RWPE2 (cell line): Measurements from ENCODE around the gene DDOST.

ENCODE experiments used
- ATAC-seq: fragments of 200-7000 bp; cut with Tn5 transposase; 3 replicates; pipeline ENCODE4 v1.9.1; 2021; ENCODE audit warnings: low read depth
- DNase-seq: peaks from one replicate; pipeline ENCODE4 v3.0.0-alpha.2; 2020; ENCODE audit warnings: low spot score
- H3K27ac ChIP-seq: fragments of 450-650 bp; 2 replicates; pipeline ENCODE4 v1.5.1; 2017; ENCODE audit warnings: mild to moderate bottlenecking; ENCODE audit not compliant: poor library complexity, severe bottlenecking
- H3K27me3 ChIP-seq: fragments of 250-450 bp; sonication (Bioruptor Pico); 2 replicates; pipeline ENCODE4 v1.5.1; 2021; ENCODE audit warnings: mild to moderate bottlenecking, moderate library complexity; ENCODE audit not compliant: insufficient read depth, poor library complexity, severe bottlenecking
- H3K36me3 ChIP-seq: fragments of 250-450 bp; sonication (Bioruptor Pico); 2 replicates; pipeline ENCODE4 v1.5.1; 2020; ENCODE audit warnings: low read depth, mild to moderate bottlenecking, moderate library complexity
- H3K4me1 ChIP-seq: fragments of 250-450 bp; sonication (Bioruptor Pico); 2 replicates; pipeline ENCODE4 v1.5.1; 2021; ENCODE audit warnings: mild to moderate bottlenecking, moderate library complexity; ENCODE audit not compliant: insufficient read depth, poor library complexity, severe bottlenecking
- H3K4me3 ChIP-seq: fragments of 250-450 bp; sonication (Bioruptor Pico); 2 replicates; pipeline ENCODE4 v1.5.1; 2021; ENCODE audit warnings: mild to moderate bottlenecking, moderate library complexity; ENCODE audit not compliant: severe bottlenecking
- H3K9me3 ChIP-seq: fragments of 250-450 bp; sonication (Bioruptor Pico); 2 replicates; pipeline ENCODE4 v1.5.1; 2021; ENCODE audit warnings: mild to moderate bottlenecking, moderate library complexity; ENCODE audit not compliant: severe bottlenecking
- TF ChIP-seq, protein P1 (sequence below): fragments of 450-650 bp; IDR thresholded peaks from one replicate; pipeline ENCODE4 v1.5.1; 2017; ENCODE audit warnings: mild to moderate bottlenecking, moderate library complexity; ENCODE audit not compliant: poor library complexity, severe bottlenecking

The DDOST gene

DNA sequence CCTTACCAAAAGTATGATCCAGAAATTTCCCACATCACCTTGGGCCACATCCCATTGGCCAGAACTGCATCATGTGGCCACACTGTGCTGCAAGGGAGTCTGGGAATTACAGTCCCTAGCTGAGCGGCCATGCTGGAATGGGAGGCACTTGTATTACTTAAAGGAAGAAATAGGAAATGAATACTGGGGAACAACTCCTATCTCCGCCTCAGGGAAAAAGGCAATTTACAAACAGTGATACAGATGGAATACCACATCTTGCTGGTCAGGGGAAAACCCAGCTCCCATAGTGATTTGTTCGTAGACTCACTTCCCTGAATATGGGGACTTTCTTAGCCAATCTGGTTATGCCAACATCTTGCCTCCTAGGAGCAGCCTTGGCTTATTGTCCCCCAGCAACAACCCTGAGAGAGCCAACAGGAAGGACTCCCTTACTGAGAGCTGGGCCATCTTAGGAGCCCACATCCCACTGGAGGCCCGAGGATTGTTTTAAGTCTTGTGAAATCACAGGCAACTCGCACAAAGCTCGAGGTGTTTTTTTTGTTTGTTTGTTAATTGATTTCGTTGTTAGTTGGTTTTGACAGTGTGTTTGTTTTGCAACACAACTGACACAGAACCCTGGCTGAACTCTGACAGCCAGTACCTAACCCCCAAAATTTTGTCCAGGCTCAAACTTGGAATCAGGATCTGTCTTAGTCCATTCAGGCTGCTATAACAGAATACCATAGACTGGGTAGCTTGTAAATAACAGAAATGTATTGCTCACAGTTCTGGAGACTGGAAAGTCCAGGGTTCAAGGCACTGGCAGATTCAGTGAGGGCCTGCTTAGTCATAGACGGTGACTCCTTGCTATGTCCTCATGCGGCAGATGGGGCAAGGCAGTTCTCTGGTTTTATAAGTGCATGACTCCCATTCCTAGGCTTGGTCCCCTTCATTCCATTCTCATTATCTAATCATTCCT lies 57.4 kb downstream of the DDOST start:
- H3K4me1 ChIP-seq: peaks cover 51% of the 10 kb centered on the region
- no peaks in the 10 kb centered on the region for H3K9me3 ChIP-seq
- ATAC-seq (peak; percentile 78), DNase-seq (no peak)
- H3K27me3 ChIP-seq: no peaks in the 10 kb centered on the region
- peak overlapping the region; percentile 81 for H3K27ac ChIP-seq
- peaks cover 10% of the 10 kb centered on the region; the same call in 1 of the 2 replicates for H3K36me3 ChIP-seq
- TF ChIP-seq, protein P1, sequence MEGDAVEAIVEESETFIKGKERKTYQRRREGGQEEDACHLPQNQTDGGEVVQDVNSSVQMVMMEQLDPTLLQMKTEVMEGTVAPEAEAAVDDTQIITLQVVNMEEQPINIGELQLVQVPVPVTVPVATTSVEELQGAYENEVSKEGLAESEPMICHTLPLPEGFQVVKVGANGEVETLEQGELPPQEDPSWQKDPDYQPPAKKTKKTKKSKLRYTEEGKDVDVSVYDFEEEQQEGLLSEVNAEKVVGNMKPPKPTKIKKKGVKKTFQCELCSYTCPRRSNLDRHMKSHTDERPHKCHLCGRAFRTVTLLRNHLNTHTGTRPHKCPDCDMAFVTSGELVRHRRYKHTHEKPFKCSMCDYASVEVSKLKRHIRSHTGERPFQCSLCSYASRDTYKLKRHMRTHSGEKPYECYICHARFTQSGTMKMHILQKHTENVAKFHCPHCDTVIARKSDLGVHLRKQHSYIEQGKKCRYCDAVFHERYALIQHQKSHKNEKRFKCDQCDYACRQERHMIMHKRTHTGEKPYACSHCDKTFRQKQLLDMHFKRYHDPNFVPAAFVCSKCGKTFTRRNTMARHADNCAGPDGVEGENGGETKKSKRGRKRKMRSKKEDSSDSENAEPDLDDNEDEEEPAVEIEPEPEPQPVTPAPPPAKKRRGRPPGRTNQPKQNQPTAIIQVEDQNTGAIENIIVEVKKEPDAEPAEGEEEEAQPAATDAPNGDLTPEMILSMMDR: no peak
- H3K4me3 ChIP-seq: no peak overlapping the region

DNA sequence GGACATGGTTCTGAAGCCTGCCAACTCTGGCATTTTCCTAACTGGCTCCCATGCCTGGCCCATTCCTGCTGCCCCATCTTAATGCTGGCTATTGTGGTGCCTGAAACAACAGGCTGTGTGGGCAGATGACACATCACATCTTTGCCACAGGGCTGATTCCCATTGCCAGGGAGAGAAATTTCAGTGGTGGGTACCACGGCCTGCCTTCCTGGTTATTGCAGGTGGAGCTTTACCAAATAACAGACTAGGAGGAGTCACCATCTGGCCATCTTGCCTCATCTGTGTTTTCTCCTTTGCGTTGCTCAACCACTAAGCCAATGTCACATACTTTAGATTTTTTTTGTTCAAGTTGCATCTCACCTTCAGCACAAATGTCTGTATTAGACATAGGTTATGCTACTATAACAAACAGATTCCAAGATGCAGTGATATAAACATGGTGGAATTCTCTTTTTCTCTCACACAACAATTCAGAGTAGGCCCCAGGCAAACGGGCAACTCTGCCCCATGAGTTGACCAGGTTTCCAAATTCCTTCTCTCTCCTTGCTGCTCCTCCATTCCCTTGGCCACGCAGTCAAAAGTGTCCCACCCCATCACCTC lies 58.2 kb downstream of the DDOST start:
- H3K27ac ChIP-seq: peak overlapping the region; percentile 81
- peak; percentile 22; the same call in 2 of the 3 replicates for ATAC-seq
- no peak for DNase-seq
- no peaks in the 10 kb centered on the region for H3K27me3 ChIP-seq
- TF ChIP-seq, protein P1: no peak
- no peaks in the 10 kb centered on the region for H3K9me3 ChIP-seq
- H3K4me3 ChIP-seq: no peak overlapping the region
- H3K36me3 ChIP-seq: peaks cover 6% of the 10 kb centered on the region; the same call in 1 of the 2 replicates
- peaks cover 51% of the 10 kb centered on the region for H3K4me1 ChIP-seq
